Fibroblast of upper back skin (primary cell): ENCODE measurements around the gene SGO2.
A peak's percentile ranks its signal among the peaks of the same experiment; 100 is the strongest.

Experiments
- DNase-seq: peaks from one replicate; pipeline ENCODE4 v3.0.0-alpha.2; 2013

The SGO2 gene

GRCh38 chr2:200525882-200526651, at the start of gene SGO2:
SGO2 (plus strand) TSS chr2:200526207; CDS start chr2:200532976, 6,769 bp downstream.
- DNase-seq = peak; percentile 92

GRCh38 chr2:200476836-200477235, 49.2 kb upstream of the SGO2 start:
- DNase-seq = no peak

- DNase-seq = no peak
Measured at GRCh38 chr2:200477667-200478131, 48.3 kb upstream of the SGO2 start.

- peak; percentile 74 for DNase-seq
Measured at GRCh38 chr2:200479692-200480265, 46.2 kb upstream of the SGO2 start.

- DNase-seq = no peak
Measured at GRCh38 chr2:200482194-200482593, 43.8 kb upstream of the SGO2 start.

- no peak for DNase-seq
Measured at GRCh38 chr2:200483729-200484198, 42.2 kb upstream of the SGO2 start.

- no peak for DNase-seq
Measured at GRCh38 chr2:200484934-200485333, 41.1 kb upstream of the SGO2 start.

GRCh38 chr2:200486529-200486928, 39.5 kb upstream of the SGO2 start:
- DNase-seq = no peak

GRCh38 chr2:200488169-200488568, 37.8 kb upstream of the SGO2 start:
- DNase-seq = no peak

GRCh38 chr2:200490001-200490400, 36.0 kb upstream of the SGO2 start:
- DNase-seq = no peak

- DNase-seq = no peak
Measured at GRCh38 chr2:200492656-200493055, 33.4 kb upstream of the SGO2 start.

GRCh38 chr2:200494048-200494447, 32.0 kb upstream of the SGO2 start:
- DNase-seq = no peak

- no peak for DNase-seq
Measured at GRCh38 chr2:200496696-200497095, 29.3 kb upstream of the SGO2 start.

GRCh38 chr2:200498402-200499162, 27.4 kb upstream of the SGO2 start:
- peak; percentile 26 for DNase-seq

- DNase-seq = no peak
Measured at GRCh38 chr2:200502196-200502595, 23.8 kb upstream of the SGO2 start.

- no peak for DNase-seq
Measured at GRCh38 chr2:200506679-200507078, 19.3 kb upstream of the SGO2 start.

GRCh38 chr2:200507179-200507578, 18.8 kb upstream of the SGO2 start:
- no peak for DNase-seq

GRCh38 chr2:200509235-200509611, 16.8 kb upstream of the SGO2 start:
- DNase-seq = no peak

- peak; percentile 80 for DNase-seq
Measured at GRCh38 chr2:200509612-200510433, 16.2 kb upstream of the SGO2 start, which contains the start of gene KCTD18. KCTD18 (minus strand) TSS chr2:200510068; CDS start chr2:200507016, 3,052 bp downstream.

- no peak for DNase-seq
Measured at GRCh38 chr2:200515155-200515554, 10.9 kb upstream of the SGO2 start.

GRCh38 chr2:200523158-200523557, 2.8 kb upstream of the SGO2 start:
- DNase-seq = no peak

GRCh38 chr2:200523604-200524003, 2.4 kb upstream of the SGO2 start:
- DNase-seq = no peak

- no peak for DNase-seq
Measured at GRCh38 chr2:200525066-200525465, 941 bp upstream of the SGO2 start.
